HG03469 (cell line): ENCODE data around the gene SLC25A34.
A peak's percentile ranks its signal among the peaks of the same experiment; 100 is the strongest.
"Not testable (repeated sequence)": the region's sequence is repeated elsewhere in the genome, so short reads cannot be mapped to it uniquely, and the experiment has no call there.

Experiments
- ATAC-seq: cut with Tn5 transposase; IDR thresholded peaks from one replicate; pipeline ENCODE4 v1.9.1; 2021; ENCODE audit warnings: mild to moderate bottlenecking, moderate library complexity, moderate number of reproducible peaks; ENCODE audit not compliant: unreplicated experiment

Gene SLC25A34

DNA sequence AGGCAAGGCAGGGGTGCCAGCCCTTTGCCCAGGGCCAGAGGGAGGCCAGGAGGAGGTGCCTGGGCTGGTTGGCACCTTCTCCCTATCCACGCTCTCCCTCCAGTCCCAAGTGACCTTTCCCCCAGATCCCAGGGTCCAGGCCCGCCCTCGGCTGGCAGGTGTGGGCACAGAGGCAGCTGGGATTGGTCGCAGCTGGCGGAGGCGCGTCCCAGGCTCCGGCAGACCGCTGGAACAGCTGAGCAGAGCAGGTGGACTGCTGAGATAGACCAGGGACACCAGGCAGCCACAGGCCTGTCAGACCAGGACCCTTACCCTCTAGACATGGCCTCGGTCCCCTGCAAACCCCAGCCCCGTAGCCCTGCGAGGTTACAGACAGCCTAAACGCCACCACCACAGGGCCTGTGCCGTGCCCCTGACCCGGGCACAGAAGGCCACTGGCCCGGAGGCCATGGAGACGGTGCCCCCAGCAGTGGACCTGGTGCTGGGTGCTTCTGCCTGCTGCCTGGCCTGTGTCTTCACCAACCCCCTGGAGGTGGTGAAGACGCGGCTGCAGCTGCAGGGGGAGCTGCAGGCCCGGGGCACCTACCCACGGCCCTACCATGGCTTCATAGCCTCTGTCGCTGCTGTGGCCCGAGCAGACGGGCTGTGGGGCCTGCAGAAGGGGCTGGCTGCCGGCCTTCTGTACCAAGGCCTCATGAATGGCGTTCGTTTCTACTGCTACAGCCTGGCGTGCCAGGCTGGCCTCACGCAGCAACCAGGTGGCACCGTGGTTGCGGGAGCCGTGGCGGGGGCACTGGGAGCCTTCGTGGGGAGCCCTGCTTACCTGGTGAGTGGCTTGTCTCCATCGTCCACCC is at the start of gene SLC25A34:
SLC25A34 (plus strand) TSS at position 221 of the 854 bp plus-strand sequence; CDS start at position 449, 228 bp downstream.
- no peak for ATAC-seq

DNA sequence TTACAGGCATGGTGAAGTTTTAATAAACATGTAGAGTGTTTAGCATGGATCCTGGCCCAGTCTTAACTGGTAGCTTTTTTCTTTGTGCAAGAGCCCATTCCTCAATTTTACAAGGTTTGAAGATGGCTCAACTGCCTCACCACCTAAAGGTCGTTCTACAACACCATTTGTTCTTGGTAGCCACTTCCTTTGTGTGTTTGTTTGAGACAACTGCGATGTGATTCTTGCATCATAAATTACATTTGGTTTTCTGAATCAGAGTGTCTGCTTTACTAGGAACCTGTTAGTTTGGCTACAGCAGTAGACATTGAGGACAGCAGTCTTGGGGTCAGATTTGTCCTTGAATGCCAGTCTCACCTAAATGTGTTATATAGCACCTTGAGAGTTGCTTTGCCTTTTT is 48.6 kb upstream of the SLC25A34 start:
- ATAC-seq: no peak

DNA sequence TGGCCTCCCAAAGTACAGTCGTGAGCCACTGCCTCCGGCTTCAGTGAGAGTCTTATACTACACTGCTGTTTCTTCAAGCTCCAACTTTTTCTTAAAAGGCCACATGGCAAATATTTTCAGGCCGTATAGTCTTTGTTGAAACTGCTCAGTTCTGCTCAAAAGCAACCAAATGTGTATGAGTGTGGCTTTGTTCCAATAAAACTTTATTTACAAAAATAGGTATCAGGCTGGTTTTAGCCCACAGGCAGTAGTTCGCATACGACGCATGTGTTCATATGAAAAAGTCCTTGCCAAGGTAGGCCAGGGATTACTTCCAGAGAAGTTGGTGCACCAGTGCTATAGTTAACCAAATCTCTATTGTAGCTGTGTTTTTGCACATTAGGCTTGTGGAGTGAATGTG is 45.7 kb upstream of the SLC25A34 start:
- ATAC-seq: no peak

DNA sequence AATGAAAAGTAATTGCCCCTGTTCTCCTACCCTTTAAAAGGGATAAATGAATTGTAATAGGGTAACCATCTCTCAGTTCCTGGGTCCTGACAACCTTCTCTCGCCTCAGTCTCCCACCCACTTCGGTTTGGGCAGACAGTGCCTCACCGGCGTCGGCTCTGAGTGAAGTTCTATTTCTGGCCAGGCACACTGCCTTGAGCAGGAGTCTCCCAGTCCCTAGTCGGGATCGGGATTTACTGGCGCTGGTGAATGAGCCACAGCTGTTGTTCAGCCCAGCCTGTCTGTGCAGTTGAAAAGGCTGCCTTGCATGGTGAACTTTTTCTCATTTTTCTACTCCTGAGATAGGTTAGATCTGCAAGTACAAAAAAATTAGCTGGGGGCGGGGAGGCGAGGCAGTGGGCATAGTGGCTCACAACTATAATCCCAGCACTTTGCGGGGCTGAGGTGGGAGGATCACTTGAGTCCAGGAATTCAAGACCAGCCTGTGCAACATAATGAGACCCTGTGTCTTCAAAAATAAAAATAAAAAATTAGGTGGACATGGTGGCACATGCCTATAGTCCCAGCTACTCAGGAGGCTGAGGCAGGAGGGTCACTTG is 44.5 kb upstream of the SLC25A34 start:
- no peak for ATAC-seq

DNA sequence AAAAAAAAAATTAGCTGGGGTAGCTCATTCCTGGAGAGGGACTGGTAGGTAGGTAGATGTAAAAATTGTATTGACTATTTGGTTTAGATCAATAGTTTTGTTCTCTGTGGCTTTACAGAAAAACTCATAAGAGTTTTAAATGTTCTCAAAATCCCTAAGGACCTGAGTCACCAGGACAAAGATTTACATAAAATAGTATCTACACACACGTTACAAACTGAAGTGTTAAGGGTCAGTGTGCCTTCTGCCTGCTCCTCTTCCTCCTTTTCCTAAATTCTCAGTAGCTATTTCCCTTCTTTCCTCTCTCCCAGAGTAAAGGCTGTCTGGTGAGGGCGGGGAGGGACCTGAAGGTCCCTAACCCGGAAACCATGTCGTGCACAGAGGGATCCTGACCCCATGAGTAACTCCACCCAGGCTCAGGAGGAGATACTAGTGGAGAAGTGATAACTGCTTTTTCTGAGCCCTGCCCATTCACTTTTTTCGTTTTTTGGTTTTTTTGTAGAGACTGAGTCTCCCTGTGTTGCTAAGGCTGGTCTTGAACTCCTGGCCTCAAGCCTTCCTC is 43.9 kb upstream of the SLC25A34 start:
- no peak for ATAC-seq

DNA sequence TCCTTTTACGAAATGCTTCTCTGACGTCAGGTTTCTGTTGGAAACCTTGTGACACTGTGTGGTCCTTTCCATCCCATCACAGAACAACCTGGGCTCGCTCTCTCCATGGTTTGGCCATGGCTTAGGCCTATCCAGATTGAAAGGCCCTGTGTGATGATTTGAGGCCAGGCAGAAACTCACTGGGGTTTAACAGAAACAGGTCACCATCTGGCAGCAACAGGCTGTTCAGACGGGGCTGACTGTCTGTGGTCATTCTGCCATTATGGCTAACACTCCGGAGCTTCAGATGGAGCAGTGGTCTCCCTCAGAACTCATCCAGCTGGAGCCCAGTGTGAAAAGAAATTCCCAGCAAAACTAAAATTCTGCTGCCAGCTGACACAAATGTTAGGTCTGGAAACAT is 42.7 kb upstream of the SLC25A34 start:
- ATAC-seq: no peak

DNA sequence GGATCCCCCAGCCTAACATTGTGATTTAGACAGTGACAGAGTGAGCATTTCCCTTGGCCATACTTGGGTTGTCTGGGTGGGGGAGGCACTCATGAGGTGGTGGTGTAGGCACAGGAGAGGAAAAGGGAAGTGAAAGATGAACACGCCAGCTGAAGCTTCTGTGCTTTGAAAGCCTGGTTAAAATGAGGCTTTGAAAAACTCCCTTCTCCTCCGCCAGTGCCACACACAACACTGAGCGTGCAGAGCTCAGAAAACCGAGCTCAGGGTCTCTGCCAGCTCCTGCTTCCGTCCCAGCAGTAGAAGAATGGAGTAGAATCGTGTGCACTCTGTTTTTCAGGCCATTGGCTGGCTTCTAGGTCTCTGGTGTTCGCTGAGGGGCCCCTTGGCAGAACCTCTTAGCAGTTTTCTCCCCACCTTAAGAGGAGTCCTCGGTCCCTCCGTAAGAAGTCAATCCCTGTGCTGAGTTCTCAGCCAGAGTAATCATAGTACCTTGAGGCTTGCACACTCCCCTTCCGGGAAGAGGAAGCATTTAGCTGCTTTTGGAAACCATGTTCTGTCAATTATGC is 39.0 kb upstream of the SLC25A34 start:
- ATAC-seq: peak; percentile 68

DNA sequence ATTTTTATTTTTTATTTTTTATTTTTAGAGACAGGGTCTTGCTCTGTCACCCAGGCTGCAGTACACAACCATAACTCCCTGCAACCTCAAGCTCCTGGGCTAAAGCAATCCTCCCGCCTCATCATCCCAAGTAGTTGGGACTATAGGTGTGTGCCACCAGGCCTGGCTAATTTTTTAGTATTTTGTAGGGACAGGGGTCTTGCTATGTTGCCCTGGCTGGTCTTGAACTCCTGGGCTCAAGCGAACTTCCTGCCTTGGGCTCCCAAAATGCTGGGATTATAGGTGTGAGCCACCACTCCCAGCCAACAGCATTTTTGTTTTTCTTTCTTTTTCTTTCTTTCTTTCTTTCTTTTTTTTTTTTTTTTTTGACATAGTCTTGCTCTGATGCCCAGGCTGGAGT is 37.9 kb upstream of the SLC25A34 start:
- no peak for ATAC-seq

DNA sequence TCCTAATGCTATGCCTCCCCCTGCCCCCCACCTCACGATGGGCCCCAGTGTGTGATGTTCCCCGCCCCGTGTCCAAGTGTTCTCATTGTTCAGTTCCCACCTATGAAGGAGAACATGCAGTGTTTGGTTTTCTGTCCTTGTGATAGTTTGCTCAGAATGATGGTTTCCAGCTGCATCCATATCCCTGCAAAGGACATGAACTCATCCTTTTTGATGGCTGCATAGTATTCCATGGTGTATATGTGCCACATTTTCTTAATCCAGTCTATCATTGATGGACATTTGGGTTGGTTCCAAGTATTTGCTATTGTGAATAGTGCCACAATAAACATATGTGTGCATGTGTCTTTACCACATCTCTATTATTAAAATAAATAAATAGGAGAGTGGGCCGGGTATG is 36.7 kb upstream of the SLC25A34 start:
- ATAC-seq: not testable (repeated sequence)

DNA sequence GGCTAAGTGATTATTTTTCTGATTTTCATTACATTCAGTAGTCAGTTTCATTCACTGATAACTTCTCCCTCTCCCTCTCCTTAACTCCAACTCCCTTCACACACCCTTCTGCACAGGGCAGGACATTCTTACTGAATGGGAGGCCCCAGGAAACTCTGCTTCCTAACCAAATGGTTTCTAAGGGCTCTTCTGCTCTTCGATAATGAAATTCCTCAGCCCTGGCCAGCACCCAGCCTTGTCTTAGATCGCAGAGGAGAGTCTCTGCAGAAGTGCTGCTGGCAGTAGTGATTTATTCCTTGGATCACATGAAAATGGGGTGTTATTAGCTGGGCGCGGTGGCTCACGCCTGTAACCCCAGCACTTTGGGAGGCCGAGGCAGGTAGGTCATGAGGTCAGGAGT is 35.5 kb upstream of the SLC25A34 start:
- ATAC-seq: no peak

DNA sequence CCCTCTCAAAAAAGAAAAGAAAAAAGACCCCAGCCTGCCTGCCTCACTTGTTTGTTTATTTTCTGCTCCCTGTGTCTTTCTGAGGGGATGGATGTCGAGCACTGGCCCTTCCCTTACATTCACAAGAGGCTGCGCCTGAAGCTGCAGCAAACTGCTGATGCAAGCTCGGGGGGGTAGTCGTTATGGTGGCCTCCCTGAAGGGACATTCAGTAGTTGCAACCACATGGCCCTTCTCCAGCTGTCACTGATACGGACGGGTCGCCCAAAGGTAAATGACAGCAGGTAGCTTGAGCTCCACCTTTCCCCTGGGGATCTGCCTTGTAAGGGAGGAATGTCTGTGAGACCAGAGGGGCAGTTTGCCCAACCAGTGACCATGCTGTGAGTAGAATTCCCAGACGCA is 34.3 kb upstream of the SLC25A34 start:
- ATAC-seq: no peak

DNA sequence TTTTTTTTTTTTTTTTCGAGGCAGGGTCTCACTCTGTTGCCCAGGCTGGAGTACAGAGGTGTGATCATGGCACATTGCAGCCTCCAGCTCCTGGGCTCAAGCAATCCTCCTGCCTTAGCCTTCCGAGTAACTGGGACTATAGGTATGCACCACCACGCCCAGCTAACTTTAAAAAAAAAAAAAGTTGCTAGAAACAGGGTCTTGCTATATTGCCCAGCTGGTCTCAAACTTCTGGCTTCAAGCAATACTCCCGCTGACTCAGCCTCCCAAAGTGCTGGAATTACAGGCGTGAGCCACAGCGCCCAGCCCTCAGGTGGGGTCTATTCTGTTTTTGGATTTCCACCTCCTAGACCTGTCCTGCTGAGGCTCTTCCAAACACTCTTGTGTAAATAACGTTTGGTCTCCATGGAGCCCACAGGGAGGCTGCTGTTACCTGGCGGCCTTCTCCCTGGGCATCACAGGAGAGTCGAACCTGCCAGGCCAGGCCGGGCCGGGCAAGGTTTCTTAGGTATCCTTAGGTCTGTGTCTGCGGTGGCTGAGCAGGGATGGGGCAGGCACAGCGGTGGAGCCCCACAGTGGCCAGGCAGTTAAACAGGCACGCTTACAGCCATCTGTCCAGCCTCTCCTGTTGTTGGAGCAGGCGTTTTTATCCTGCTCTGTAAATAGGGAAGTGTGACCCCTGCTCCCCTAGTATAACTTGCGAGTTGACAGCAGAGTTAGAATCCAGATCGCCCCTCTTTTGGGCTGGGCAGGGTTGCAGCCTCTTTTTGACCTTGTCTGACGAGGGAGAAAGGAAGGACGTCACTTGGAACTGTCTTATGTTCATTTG is 33.1 kb upstream of the SLC25A34 start:
- ATAC-seq: no peak

DNA sequence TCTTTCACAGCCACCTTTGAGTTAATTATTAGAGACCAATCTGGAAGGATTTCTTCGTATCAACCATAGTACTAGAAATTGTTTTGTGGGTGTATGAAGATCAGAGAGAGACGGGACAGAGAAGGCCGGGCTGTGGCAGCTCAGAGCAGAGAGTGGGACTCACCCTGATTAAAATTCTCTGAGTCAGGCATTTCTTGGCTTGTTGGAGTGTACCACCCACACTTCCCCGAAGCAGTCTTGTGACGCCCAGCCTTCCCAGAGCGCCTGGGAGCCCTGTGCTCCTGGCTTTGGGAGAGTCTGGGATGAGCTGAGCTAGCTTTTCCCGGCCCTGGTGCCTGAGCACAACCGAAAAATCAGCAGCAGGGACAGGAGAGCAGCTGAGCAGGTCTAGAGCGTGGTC is 32.5 kb upstream of the SLC25A34 start:
- ATAC-seq: no peak

DNA sequence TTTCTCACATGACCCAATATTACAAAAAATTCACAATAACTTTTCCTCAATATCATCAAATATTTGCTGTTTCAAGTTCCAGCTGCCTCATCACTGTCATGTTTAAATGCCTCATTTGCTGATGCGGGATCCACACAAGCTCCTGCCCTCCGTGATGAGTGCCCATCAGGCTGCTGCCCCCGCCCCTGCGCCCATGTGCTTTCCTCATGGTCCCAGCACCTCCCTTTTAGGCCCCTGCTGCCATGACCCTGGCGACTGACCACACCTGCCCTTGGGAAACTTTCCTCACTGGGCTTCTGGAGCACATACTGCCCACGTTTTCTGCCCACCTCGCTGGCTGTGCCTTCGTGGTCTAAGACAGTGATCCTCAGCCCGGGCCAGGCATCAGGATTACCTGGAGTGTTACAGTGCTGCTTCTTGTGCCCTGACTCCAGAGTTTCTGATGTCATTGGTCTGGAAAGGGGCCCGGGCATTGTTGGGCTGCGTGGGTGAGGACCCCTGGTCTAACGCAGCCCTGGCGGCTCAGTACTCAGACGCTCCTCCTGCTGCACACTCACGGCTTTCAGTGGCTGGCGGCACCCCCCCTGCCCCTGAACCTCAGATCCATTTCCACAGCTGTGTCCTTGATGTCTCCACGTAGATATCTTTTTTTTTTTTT is 31.4 kb upstream of the SLC25A34 start:
- no peak for ATAC-seq

DNA sequence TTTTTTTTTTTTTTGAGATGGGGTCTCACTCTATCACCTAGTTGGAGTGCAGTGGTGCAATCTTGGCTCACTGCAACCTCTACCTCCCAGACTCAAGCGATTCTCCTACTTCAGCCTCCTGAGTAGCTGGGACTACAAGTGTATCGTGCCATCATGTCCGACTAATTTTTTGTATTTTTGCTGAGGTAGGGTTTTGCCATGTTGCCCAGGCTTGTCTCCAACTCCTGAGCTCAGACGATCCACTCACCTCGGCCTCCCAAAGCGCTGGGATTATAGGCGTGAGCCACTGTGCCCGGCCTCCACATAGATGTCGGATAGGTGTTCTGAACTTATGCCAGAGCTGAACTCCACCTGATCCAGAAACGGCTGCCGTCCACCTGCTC is 30.9 kb upstream of the SLC25A34 start:
- no peak for ATAC-seq

DNA sequence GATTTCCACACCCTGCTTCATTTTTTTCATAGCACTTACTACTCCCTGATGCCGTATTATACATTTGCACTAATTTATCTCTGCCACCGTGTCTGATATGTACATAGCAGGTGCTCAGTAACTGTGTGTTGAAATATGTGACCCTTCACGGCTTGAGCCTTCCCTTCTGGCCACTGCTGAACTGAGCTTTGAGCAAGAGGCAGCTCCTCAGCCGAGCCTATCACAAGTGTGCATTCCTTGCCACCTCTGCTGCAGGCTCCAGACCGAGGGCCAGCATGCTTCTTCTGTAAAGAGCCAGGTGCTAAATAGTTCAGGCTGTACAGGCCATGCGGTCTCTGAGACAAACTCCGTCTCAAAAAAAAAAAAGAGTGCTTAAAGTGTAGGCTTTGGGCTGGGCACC is 29.3 kb upstream of the SLC25A34 start:
- ATAC-seq: no peak

DNA sequence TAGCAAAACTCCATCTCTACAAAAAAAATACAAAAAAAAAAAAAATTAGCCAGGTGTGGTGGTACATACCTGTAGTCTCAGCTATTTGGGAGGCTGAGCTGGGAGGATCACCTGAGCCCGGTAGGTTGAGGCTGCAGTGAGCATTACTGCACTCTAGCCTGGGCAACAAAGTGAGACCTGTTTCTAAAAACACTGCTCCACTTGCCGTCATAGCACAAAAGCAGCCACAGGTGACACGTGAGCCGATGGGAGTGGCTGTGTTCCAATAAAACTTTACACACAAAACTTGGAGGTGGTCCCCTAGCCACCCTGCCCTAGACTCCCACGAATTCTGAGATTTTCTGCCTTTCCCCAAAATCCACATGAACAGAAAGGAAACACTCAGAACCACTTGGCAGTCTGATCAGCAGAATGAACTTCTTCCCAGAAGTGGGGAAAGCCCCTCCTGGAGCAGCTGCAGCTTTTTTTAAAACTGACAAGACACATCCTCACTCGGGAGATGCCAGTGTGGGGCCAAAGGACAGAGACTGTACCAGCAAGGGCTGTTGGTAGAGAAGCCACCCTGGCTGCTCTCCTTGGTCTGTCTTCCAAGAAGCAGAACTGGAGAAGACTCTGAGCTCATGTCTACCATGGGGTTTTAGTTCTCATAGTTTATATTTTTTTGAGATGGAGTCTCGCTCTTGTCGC is 28.7 kb upstream of the SLC25A34 start:
- no peak for ATAC-seq

DNA sequence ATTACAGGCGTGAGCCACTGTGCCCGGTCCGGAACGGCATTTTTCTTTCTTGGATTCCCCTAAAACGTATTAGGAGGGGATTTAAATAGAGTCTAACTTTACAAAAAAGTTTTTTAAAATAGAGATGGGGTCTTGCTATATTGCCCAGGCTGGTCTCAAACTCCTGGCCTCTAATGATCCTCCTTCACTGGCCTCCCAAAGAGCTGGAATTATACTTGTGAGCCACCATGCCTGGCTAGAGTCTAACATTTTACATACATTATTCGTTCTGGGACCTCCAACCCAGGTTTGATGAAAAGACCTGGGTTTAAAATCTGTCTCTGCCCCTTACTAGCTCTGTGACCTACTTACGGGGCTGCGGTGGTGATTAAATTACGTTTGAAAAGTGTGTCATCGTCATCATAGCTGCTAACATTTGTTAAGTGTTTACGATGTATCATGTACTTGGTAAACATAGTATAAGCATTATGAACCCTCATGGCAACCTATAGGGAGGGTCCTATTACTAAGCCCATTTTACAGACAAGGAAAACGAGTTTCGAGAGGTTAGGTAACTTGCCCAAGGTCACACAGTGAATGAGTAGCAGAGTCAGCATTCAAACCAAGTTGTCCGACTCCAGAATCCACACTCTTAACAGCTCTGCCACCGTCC is 27.4 kb upstream of the SLC25A34 start:
- ATAC-seq: no peak

DNA sequence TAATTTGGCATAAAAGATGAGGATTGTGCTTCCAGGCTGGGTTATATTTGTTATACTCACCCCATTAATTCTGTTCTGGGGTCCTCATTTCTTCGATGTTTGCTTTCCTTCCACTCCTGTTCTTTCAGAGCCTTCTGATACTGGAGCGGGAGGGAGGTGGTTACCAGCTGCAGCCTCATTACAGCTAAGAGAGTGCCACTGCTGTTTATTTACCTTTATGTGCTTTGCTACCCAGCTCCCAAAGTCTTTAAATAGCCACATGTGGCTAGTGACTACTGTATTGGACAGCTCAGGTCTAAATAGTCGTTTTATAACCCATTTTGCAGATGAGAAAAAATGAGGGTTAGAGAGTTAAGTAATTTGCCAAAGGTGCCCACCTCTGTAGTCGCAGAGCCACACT is 26.8 kb upstream of the SLC25A34 start:
- no peak for ATAC-seq
